HFF-Myc (cell line): ENCODE measurements around the gene NTSR1.

Experiments used
- DNase-seq: peaks from one replicate; pipeline ENCODE4 v3.0.0-alpha.2; 2011; ENCODE audit warnings: low read depth; ENCODE audit errors: extremely low read depth
- H3K4me3 ChIP-seq: replicated peaks from 2 replicates; pipeline ENCODE4 v1.5.1; 2011; ENCODE audit warnings: low read depth, mild to moderate bottlenecking, control low read depth, low read length
- CTCF ChIP-seq: IDR thresholded peaks from 2 replicates; pipeline ENCODE4 v1.5.1; 2012; ENCODE audit warnings: mild to moderate bottlenecking, low read depth, low read length, control low read depth; ENCODE audit errors: missing control alignments

NTSR1 gene

GRCh38 chr20:62697468-62697912, 11.1 kb upstream of the NTSR1 start:
- TF ChIP-seq CTCF, result no peak
- DNase-seq, result no peak
- H3K4me3 ChIP-seq, result no peak overlapping the region

- TF ChIP-seq CTCF, result no peak
- DNase-seq, result no peak
- no peak overlapping the region for H3K4me3 ChIP-seq
These were observed 10.4 kb upstream of the NTSR1 start for GRCh38 chr20:62698231-62698630.

- TF ChIP-seq CTCF, result no peak
- no peak for DNase-seq
These were observed 9.3 kb upstream of the NTSR1 start for GRCh38 chr20:62699296-62699695.

GRCh38 chr20:62699741-62700140, 8.9 kb upstream of the NTSR1 start:
- no peak overlapping the region for H3K4me3 ChIP-seq
- DNase-seq, result no peak
- no peak for TF ChIP-seq CTCF

More at GRCh38 chr20:62699296-62699695, 9.3 kb upstream of the NTSR1 start:
- H3K4me3 ChIP-seq, result no peak overlapping the region

- no peak overlapping the region for H3K4me3 ChIP-seq
- no peak for DNase-seq
- TF ChIP-seq CTCF, result no peak
These were observed 8.2 kb upstream of the NTSR1 start for GRCh38 chr20:62700261-62700930.

- no peak for DNase-seq
- H3K4me3 ChIP-seq, result no peak overlapping the region
- no peak for TF ChIP-seq CTCF
These were observed 7.2 kb upstream of the NTSR1 start for GRCh38 chr20:62701161-62702012.
